Lower leg skin (tissue), 3 donors: Measurements from ENCODE around the gene PFN4.

ENCODE experiments used
- POLR2A ChIP-seq, 2 donors: fragments of 450-650 bp; IDR thresholded peaks; one replicate each; pipeline ENCODE4 v1.6.1; 2016 to 2017; ENCODE audit warnings: antibody characterized with exemption in 2 of 2, mild to moderate bottlenecking in 1 of 2, moderate library complexity in 1 of 2
- TF ChIP-seq, protein P1 (sequence below), 3 donors: fragments of 450-650 bp; IDR thresholded peaks; one replicate each; pipeline ENCODE4 v1.5.1; 2016; ENCODE audit warnings: antibody characterized with exemption in 3 of 3, mild to moderate bottlenecking in 3 of 3, moderate library complexity in 2 of 3

DNA sequence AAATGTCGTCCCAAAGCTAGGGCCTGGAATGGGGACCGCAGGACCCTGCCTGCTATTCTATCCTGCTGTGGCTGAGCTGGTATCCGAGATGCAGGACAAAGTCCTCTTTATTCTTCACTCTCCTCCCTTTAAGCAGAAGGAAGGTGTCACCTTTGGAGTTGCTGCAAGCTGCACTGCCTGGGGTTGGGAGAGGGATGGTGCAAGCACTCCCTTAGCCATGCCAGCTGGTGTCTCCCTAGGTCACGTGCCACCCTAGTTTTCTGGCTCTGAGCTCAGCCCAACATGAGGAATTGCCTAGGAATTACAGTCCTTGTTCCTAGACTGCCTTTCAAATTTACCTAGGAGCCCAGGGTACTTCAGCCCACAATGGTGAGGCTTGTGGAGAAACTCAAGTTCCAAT is 30.3 kb upstream of the PFN4 start:
- no peak for TF ChIP-seq POLR2A (IDR thresholded peaks at IDR 0.05)
- TF ChIP-seq, protein P1, sequence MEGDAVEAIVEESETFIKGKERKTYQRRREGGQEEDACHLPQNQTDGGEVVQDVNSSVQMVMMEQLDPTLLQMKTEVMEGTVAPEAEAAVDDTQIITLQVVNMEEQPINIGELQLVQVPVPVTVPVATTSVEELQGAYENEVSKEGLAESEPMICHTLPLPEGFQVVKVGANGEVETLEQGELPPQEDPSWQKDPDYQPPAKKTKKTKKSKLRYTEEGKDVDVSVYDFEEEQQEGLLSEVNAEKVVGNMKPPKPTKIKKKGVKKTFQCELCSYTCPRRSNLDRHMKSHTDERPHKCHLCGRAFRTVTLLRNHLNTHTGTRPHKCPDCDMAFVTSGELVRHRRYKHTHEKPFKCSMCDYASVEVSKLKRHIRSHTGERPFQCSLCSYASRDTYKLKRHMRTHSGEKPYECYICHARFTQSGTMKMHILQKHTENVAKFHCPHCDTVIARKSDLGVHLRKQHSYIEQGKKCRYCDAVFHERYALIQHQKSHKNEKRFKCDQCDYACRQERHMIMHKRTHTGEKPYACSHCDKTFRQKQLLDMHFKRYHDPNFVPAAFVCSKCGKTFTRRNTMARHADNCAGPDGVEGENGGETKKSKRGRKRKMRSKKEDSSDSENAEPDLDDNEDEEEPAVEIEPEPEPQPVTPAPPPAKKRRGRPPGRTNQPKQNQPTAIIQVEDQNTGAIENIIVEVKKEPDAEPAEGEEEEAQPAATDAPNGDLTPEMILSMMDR (IDR thresholded peaks at IDR 0.05), result no peak
